DMS114 treated with DMSO at 0.1 percent for 48 hours (cell line): ENCODE data around the gene SOCS1.

Experiments used
- DNase-seq: peaks from one replicate; lab custom pipeline; 2025; ENCODE audit not compliant: unreplicated experiment; lab: John Stamatoyannopoulos, UW

Gene SOCS1

GRCh38 chr16:11289202-11289601 is 33.2 kb upstream of the SOCS1 start:
- DNase-seq = no peak

GRCh38 chr16:11285842-11286241 is 29.8 kb upstream of the SOCS1 start:
- no peak for DNase-seq

DNA sequence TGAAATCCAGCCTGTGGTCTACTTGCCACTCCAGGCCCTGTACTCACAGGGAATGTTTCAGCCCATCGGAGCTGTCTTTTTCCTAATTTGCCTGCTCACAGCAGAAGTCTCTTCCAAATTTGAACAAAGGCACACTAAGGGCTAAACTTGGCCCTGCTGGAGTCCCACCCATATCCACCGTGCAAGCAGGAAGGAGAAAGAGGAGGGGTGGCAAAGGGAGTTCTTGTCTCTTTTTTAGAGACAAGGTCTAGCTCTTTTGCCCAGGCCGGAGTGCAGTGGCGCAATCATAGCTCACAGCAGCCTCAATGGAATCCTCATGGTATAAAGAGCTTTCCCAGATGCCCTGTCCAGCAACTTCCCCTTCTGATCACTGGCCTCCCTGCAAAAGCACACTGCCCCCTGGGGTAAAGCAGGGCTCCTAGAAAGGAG is 27.8 kb upstream of the SOCS1 start:
- DNase-seq = no peak

DNA sequence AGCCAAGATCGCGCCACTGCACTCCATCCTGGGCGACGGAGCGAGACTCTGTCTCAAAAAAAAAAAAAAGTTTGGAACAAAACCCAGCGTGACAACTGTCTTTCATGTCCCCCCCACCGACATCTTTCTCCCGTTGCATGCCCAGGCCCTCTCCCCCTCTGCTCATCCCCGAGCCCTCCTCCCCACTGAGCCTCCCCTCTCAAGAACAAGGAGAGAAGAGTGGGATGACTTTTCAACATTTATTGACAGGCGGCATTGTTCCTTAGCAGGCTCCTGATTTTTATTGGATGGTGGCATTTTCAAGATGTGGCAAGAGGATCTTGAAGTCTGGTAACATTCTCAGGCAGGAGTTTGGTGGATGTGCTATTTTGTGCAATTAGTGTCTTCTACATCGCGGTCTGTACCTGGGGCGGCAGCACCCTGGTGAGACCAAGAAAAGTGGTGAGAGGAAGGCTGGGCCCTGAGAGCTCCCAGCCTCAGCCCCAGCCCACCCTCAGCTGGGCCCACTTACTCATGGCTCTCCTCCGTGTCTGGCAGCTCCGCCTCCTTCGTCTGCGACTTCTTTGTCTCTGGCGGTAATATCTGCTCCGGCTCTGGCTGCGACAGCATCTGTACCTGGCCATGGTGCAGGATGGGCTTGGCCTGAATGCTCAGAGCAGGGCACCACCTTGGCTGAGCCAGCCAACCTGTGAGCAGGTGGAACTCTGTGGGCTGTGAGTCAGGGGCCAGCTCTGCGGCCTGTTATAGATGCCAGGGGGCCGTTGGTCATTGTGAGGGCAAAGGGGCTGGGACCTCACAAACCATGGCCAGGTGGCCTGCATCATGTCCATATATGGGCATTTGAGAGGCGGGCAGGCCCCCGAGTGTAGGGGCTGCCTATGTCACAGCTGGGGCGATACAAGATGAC is 24.9 kb upstream of the SOCS1 start, which contains the start of gene PRM1:
Gene PRM1 (minus strand): TSS at position 715 of the 907 bp plus-strand sequence. CDS start 92 bp downstream, at position 623.
- DNase-seq = no peak

DNA sequence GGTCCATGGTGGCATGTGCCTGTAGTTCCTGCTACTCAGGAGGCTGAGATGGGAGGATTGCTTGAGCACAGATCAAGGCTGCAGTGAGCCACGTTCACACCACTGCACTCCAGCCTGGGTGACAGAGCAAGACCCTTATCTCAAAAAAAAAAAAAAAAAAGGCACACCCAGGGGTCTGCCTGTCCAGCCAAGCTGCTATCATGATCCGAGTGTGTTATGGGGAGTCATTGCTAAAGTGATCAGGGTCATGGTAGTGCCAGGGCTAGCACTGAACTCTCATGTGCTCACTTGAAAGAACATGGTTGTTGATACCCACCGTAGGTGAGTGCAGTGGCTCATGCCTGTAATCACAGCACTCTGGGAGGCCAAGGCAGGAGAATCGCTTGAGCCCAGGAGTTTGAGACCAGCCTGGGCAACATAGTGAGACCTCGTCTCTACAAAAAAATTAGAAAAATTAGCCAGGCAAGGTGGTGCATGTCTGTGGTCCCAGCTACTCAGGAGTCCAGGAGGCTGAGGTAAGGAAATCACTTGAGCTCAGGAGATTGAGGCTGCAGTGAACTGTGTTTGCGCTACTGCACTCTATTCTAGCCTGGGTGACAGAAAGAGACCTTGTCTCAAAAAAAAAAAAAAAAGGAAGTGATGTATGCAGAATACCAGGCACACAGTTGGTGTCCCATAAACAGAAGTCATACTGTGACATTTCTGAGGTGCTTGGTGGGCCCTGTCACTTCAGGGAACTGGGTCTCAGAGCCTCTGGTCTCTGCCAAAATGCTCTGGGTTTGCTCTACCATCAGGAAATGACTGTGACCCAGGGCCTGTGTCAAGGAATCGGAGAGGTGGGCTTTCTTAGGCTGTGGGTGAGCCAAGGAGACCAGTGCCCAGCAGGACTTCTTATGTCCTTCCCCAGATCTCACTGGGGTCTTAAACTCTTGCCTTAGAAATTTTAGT is 23.0 kb upstream of the SOCS1 start:
- no peak for DNase-seq

GRCh38 chr16:11277607-11278337 is 21.8 kb upstream of the SOCS1 start:
- DNase-seq = no peak

- no peak for DNase-seq
Observed at GRCh38 chr16:11276896-11277593, 21.0 kb upstream of the SOCS1 start.

DNA sequence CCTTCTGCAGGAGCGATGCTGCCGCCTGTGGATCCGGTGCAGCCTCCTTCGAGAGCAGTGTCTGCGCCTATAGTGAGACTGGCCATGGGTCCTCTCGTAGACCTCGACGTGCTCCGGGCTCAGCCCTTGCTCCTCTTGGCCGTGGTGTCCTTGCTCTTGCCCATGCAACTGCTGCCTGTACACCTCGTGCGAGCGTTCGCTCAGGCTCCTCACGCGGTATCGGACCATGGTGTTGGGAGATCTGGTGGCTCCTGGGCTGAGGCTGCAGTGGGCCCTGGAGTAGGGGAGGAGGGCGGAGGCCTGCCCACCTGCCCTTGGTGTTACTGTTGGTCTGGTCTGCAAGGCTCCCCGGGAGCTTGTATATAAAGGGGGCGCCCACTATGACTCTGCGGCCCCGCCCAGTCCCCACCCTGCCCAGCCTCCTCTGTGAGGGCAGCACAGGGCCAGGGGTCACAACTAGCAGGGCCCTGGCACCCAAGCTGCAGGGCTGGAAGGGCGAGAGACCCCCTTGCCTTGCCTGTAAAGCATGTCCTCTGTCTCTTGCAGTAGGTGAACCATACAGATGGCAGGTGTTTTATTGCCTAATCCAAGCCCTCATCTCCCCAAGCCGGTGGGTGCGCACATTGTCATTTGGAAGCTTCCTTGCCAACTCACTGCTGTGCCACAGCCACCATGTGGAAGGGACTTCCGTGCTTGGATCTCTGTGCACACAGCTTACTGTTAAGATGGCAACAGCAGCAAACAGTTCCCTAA is 20.3 kb upstream of the SOCS1 start, which contains the start of gene PRM2:
Gene PRM2 (minus strand): TSS at position 338 of the 753 bp plus-strand sequence. CDS start 110 bp downstream, at position 228.
- DNase-seq = no peak

DNA sequence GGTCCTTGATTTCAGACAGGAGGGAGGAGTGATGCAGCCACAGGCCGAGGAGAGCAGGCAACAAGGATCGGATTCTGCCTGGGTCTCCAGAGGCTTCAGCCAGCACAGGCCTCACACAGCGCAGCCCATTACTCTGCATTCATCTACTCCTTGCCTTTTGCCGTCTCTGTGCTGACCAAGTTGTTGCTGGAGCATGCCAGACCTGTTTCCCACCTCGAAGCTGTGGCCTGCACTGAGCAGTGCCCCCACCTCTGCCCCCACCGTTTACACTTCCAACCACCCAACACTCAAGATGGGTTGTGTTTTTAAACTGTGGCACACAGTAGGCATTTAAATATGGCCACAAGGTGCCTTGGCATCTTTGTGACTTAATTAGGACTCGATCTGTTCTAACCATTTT is 19.0 kb upstream of the SOCS1 start:
- DNase-seq = no peak

DNA sequence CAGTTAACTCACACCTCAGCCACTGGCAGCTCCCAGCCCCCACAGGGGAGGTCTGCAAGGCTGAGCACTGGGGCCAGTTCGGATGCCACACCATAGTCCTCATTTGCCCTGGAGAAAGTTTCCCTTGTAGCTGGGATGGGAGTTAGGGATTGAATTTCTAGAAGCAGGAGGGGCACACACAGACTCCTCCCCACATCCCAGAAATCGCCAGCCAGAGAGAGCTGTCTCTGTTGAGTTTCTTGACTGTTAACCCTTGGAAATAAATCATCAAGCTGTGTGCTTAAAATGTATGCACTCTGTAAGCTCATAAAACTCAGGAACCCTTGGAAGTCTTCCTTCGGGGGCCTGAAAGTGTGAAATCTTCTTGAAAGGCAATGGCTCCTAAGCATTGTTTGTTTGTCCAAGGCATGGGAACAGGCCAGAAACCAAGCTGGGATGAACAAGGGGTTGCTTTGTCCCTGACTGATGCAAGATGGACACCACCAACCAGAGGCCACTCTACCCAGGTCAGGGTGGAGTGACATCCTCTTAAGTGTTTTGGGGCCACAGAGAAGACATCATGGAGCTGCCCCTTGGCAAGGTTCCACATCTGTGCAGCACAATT is 17.8 kb upstream of the SOCS1 start:
- DNase-seq = no peak

GRCh38 chr16:11272921-11273720 is 17.1 kb upstream of the SOCS1 start, which contains the start of gene PRM3:
TSS of gene PRM3 (minus strand) at chr16:11273629. CDS start at chr16:11273595, 34 bp downstream.
- no peak for DNase-seq

GRCh38 chr16:11272484-11272883 is 16.5 kb upstream of the SOCS1 start:
- DNase-seq = no peak

- no peak for DNase-seq
Observed at GRCh38 chr16:11271610-11272009, 15.6 kb upstream of the SOCS1 start.

- no peak for DNase-seq
Observed at GRCh38 chr16:11270602-11271162, 14.7 kb upstream of the SOCS1 start.

GRCh38 chr16:11268921-11269375 is 12.9 kb upstream of the SOCS1 start, which contains the start of gene TNP2:
TSS of gene TNP2 (minus strand) at chr16:11269325. CDS start at chr16:11269262, 63 bp downstream.
- DNase-seq = no peak

DNA sequence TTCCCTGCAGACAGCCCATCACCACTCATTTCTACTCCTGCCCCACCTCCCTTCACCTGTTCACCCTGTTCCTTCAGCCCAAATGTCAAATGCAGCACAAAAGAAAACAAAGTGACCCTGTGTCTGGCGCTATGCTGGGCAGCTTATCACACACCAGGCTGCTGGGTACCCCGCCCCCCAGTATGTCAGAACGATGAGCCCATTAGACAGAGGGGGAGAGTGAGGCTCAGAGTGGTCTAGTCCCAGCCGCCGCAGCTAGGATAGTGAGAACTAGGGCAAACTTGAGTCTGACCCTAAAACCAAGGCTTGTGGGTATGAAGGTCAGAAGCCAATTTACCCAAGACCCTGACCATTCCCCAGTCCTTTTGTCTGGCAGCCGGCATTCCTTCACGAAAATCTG is 9.1 kb upstream of the SOCS1 start:
- no peak for DNase-seq

DNA sequence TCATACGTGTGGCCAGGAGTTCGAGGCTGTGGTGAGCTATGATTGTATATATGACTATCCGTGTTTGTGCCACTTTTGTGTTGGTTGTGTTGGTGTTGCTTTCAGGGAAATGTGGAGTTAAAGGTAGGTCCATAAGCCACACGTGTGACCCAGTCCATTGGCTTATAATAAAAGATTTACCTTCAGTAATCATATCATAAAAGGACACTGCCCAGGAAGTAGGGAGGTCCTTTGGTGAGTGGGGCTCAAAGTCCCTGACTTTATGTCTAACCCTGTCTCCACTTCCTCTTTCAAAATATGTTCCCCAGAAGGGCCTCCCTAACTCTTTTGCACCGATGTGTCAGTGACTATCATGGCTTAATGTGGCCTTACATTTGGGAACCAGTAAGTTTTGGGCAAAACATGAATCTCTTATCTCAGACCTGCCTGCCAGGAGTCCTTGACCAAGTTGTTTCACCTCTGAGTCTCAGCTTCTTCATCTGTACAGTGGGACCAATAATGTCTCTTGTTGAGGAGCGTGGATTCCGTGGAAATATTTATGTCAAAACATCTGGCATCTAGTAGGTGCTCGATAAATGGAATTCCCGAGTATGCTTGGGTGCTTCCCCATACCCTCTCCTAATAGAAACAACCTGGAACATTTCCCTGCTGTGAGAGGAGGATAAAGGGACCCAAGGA is 8.3 kb upstream of the SOCS1 start:
- DNase-seq = no peak
